GM12878 (cell line): Measurements from ENCODE around the gene PLEKHM1.

Source experiments
- CTCF ChIP-seq, 3 experiments: IDR thresholded peaks in 2 of 3; conservative IDR thresholded peaks in 1 of 3; 2 replicates each; pipeline ENCODE4 v1.5.1; 2011; ENCODE audit warnings: low read depth in 3 of 3, low read length in 3 of 3, mild to moderate bottlenecking in 3 of 3, control low read depth in 2 of 3, moderate library complexity in 2 of 3, inconsistent platforms in 1 of 3, mixed read lengths in 1 of 3; ENCODE audit not compliant: control insufficient read depth in 2 of 3, insufficient read depth in 1 of 3; ENCODE audit errors: extremely low read depth in 1 of 3
- IKZF2 ChIP-seq, 2 experiments: fragments of 450-650 bp; IDR thresholded peaks; 2 replicates each; pipeline ENCODE4 v1.6.1; 2017; ENCODE audit warnings: mild to moderate bottlenecking in 2 of 2, moderate library complexity in 2 of 2
- ZBTB33 ChIP-seq: fragments of 450-650 bp; IDR thresholded peaks from 2 replicates; pipeline ENCODE4 v1.6.1; 2017; ENCODE audit warnings: mild to moderate bottlenecking

DNA sequence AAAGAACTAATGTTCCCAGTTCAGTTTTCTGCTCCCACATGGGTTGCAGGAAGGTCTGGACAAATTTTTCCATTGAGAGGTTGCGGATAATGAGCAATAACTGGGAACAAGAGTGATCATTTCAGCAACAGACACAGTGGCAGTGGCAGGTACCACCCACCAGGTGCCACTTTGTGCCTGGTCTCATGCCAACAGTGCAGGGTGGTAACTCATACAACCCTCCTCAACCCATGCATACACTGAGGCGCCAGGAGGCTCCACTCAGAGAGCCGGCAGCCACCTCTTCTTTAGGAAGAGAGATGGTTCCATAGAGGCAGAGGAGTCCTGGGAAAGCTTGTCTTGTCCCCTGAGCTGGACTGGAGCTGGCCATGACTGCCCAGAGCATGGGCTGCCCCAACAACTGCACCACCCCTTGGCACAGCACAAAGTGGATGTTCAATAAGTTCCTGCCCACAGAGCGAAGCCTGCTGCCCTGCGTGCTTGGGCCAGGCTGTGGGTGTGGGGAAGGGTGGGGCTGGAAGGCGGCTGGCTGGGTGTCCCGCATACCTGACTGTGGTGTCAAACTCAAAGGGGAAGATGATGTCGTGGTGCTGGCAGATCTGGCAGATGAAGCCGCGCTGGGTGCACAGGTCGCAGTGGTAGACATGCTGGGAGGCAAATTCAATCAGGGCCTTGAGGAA is 51.5 kb downstream of the PLEKHM1 start:
- no peak for TF ChIP-seq CTCF (IDR thresholded peaks at IDR 0.05 in 2 of 3, conservative IDR thresholded peaks at IDR 0.05 in 1 of 3; ENCODE audit: control insufficient read depth in 2 of 3, extremely low read depth in 1 of 3, insufficient read depth in 1 of 3, low read depth in 3 of 3, low read length in 3 of 3)
- TF ChIP-seq IKZF2 (IDR thresholded peaks at IDR 0.05), result no peak
- TF ChIP-seq ZBTB33, result no peak
